Measurements from ENCODE around the gene APOL1. TPM values are rescaled to one million over a fixed set of nuclear protein-coding genes. Genes with fewer than 3 reads are reported as not detected.
"Not testable (repeated sequence)": the region's sequence is repeated elsewhere in the genome, so short reads cannot be mapped to it uniquely, and the experiment has no call there.

The APOL1 gene
- polyA plus RNA-seq, 3 donors: 9.5 to 37.2 (median 37.2) TPM

DNA sequence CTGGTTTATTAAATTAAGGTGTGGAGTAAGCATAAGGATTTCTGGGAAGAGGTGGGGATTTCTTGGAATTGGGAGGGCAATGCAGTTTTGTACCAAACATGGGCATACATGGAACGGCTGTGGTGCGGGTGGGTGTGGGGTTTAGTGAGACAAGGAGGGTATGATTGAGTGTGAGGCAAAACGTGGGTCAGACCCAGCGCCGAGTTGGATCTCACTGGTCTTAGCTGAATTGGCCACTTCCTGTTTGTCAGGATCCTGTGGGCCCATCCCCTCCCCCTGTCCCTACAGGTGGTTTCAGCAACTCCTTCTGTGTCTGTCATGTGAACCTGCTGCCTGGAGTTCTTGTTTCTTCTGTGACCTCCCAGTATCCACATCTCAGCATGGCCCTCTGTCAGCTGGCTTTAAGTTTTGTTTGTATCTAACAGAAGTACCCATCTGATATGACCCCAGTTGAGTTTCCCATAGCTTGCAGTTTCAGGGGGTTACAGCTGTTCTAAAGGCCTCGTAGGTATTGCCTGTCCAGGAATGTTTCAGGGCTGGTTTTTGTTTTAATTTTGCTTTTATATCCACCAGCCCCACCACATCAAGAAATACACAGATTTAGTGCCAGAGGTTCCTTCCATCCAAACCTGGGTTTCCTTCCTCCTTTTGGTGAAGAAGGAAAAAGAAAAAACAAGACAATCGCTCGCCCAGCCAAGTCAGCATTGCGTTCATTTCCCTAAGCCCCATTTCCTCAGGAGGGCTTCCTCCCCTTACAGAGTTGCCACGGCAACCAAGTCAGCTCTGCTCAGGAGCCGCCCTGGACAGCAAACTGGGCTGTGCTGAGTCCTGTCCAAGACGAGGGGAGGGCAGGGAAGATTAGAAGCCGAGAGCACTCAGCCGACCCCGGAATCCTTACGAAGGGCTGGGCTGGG is 6.0 kb downstream of the APOL1 start:
- no peak overlapping the region for H3K27ac ChIP-seq (ENCODE audit: low read depth, low read length)
- WGBS, 3 donors: 27 to 55% (median 28%) methylated on average over 16 of the region's 16 CpGs

DNA sequence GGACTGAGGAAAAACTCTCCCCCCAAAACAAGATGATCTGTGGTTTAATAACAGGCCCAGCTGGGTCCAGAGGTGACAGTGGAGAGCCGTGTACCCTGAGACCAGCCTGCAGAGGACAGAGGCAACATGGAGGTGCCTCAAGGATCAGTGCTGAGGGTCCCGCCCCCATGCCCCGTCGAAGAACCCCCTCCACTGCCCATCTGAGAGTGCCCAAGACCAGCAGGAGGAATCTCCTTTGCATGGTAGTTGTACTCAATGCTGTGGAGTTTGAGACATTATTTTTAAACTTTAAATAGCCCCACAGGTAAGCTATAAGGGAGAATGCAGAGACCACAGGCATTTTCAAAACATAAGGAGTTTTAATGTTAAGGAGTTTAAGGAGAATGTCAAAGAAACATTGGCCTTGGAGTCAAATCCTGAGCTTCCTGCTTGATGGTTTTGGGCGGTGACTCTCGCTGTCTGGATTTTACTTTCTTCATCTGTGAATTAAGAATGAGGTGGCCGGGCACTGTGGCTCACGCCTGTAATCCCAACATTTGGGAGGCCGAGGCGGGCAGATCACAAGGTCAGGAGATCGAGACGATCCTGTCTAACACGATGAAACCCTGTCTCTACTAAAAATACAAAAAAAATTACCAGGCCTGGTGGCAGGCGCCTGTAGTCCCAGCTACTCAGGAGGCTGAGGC is 6.8 kb downstream of the APOL1 start:
- no peak overlapping the region for H3K27ac ChIP-seq (ENCODE audit: low read depth, low read length)
- 65 to 79% (median 66%) methylated on average over 14 of the region's 14 CpGs for WGBS, 3 donors

DNA sequence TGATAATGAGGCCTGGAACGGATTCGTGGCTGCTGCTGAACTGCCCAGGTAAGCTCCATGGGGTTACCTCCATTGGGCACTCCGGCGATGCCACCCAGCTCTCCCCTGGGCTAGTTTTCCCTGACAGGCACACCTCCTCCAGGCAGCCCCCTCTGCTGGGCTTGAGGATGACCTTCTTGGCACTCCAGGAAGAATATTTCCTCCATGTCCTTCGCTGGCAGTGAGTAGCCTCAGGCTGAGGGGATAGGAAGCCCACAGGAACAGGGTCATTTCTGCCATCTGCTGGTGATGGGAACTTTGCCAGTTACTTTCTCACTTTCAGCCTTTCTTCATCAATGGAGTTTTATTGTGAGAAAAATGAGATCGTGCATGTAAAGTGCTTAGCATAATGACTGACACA is 8.7 kb downstream of the APOL1 start:
- WGBS, 3 donors: 59 to 80% (median 79%) methylated on average over 6 of the region's 6 CpGs
- H3K27ac ChIP-seq (ENCODE audit: low read depth, low read length): not testable (repeated sequence)

DNA sequence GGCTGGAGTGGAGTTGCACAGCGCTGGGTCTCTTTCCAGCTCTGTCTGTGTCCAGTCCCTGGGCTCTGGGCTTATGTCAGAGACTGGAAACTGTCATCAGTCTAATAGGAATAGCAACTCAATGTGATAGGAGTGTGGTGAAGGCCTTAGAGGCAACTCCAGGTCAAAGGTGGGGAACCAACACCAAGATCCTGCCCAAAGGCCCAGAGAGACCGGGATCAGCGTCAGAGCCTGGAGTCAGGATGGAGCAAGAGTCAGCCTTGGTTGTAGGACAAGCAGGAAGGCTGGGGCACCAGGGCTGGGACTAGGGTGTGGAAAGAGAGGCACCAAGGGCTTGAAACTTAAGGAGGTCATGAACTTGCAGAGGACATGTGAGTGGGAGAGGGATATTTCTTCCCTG is 9.4 kb downstream of the APOL1 start:
- WGBS, 3 donors: 85 to 97% (median 91%) methylated on average over 3 of the region's 3 CpGs

DNA sequence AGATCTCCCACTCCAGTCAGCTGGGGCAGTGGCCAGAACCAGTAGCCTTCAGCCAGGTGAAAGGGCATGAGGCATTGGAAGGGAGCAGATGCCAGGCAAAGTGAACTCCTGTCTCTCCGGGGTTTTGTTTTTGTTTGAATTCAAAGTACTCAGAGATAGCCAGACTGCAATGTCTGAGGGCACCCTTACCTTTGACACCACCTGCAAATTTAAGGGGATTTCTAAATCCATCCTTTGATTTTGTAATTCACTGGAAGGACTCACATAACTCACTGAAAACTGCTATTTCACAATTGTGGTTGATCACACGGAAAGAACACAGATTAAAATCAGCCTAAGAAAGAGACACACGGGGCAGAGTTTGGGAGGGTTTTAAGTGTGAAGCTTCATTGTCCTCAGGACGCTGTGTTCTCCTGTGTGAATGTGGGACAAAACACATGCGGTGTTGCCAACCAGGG is 10.3 kb downstream of the APOL1 start:
- WGBS, 3 donors: 42 to 59% (median 42%) methylated on average over 5 of the region's 5 CpGs
- not testable (repeated sequence) for H3K27ac ChIP-seq (ENCODE audit: low read depth, low read length)

More for the DNA sequence above, 9.4 kb downstream of the APOL1 start:
- not testable (repeated sequence) for H3K27ac ChIP-seq (ENCODE audit: low read depth, low read length)

DNA sequence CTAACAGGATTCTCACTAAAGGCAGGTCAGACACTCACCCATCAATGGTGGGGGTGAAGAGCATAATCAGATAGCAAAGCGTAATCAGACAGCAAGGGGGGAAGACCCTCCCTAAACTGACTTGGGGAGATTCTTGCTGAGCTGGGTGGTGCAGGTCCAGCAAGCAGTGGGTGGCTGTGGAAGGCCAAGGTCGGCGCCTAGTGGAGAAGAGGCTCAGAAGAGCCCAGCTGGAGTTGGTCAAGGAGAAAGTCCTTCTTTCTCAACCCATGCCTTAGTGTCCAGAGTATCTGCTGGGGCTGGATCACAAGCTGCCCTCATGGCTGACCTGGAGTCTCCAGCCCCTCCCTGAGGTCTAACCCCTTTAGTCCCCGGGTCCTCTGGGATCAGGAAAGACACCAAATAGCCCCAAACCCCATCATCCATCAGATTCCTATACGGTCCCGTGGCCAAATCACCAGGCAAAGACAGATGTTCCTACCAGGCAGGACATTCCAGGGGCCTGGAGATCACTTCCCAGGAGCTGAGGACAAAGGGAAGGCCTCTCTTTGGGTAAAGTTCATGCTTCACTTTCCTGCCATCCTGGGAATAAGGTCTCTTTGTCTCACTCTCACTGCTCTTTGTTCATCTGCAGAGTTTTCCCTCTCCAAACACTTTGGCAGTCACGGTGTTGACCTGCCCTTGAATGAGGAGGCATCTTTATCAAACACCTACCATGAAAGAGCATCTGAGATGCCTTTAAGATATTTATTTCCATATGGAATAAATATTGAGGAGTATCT is 11.1 kb downstream of the APOL1 start:
- WGBS, 3 donors: 82 to 95% (median 86%) methylated on average over 7 of the region's 7 CpGs
- not testable (repeated sequence) for H3K27ac ChIP-seq (ENCODE audit: low read depth, low read length)

DNA sequence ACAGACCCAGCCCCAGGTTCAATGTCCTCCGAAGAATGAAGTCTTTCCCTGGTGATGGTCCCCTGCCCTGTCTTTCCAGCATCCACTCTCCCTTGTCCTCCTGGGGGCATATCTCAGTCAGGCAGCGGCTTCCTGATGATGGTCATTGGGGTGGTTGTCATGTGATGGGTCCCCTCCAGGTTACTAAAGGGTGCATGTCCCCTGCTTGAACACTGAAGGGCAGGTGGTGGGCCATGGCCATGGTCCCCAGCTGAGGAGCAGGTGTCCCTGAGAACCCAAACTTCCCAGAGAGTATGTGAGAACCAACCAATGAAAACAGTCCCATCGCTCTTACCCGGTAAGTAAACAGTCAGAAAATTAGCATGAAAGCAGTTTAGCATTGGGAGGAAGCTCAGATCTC is 14.1 kb downstream of the APOL1 start:
- no peak overlapping the region for H3K27ac ChIP-seq (ENCODE audit: low read depth, low read length)
- 95 to 100% (median 96%) methylated on average over 4 of the region's 4 CpGs for WGBS, 3 donors

DNA sequence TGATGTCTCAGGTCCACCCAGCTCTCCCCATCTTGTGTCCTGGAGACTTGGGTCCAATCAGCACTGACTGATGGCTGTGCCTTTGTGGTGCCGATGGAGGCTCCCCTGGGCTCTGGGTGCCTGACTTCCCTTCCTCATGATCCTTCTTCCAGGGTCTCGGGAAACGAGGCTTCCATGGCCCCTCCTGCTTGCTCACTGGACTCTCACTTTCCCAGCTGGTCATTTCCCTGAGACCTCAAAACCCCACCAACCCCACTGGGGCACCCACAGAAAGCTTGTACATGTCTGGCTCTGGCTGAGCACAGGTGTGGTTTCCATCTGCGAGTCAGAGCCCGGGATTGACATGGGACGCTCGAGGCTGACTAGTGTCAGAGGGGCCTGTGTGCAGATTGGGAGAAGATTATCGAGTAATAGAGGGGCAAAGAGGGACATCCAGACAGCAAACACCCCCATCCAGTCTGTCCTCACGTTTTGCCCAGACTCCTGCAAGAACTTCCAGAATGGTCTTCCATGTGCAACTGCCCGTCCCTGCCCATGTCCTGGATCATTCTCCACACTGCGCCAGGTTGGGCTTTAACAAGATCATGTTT is 15.1 kb downstream of the APOL1 start:
- no peak overlapping the region for H3K27ac ChIP-seq (ENCODE audit: low read depth, low read length)
- 89 to 96% (median 94%) methylated on average over 11 of the region's 11 CpGs for WGBS, 3 donors

DNA sequence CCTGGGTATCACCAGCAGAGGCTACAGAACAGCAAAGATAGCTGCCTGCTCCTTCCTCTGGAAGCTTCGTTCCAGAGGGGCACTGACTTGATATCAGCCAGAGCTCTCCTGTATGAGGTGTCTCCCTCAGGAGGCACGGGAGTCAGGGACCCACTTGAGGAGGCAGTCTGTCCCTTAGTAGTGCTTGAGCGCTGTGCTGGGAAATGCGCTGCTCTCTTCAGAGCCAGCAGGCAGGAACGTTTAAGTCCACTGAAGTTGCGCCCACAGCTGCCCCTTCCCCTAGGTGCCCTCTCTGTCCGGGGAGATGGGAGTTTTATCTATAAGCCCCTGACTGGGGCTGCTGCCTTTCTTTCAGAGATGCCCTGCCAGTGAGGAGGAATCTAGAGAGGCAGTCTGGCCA is 18.3 kb downstream of the APOL1 start:
- WGBS, 3 donors: 74 to 87% (median 85%) methylated on average over 7 of the region's 7 CpGs
- not testable (repeated sequence) for H3K27ac ChIP-seq (ENCODE audit: low read depth, low read length)

DNA sequence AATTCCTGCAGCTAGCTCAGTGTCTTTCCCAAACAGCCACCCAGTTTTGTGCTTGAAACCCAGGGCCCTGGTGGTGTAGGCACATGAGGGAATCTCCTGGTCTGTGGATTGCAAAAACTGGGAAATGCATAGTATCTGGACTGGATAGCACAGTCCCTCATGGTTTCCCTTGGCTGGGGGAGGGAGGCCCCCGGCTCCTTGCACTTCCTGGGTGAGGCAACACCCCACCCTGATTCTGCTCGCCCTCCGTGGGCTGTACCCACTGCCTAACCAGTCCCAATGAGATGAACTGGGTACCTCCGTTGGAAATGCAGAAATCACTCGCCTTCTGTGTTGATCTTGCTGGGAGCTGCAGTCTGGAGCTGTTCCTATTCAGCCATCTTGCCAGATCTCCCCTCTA is 19.0 kb downstream of the APOL1 start:
- WGBS, 3 donors: 73 to 88% (median 78%) methylated on average over 5 of the region's 5 CpGs
- H3K27ac ChIP-seq (ENCODE audit: low read depth, low read length): not testable (repeated sequence)

DNA sequence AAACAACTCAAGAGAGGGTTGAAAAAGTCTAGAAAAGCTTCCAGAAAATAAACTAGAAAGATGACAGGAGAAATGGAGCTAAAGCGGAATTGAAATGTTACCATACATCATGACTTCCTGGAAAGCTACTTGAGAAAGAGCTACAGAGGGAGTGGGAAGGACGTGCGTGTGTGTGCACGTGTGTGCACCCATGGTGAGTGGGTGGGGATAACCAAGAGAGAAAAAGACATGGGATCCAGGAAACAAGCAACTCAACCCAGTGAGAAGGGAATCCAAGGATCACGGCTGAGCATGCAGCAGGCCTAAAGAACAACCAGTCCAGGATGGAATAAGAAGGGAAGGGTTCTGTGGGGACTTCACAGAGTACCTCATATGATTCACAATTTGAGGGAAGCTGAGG is 21.6 kb downstream of the APOL1 start:
- 72 to 83% (median 82%) methylated on average over 5 of the region's 5 CpGs for WGBS, 3 donors
- no peak overlapping the region for H3K27ac ChIP-seq (ENCODE audit: low read depth, low read length)

DNA sequence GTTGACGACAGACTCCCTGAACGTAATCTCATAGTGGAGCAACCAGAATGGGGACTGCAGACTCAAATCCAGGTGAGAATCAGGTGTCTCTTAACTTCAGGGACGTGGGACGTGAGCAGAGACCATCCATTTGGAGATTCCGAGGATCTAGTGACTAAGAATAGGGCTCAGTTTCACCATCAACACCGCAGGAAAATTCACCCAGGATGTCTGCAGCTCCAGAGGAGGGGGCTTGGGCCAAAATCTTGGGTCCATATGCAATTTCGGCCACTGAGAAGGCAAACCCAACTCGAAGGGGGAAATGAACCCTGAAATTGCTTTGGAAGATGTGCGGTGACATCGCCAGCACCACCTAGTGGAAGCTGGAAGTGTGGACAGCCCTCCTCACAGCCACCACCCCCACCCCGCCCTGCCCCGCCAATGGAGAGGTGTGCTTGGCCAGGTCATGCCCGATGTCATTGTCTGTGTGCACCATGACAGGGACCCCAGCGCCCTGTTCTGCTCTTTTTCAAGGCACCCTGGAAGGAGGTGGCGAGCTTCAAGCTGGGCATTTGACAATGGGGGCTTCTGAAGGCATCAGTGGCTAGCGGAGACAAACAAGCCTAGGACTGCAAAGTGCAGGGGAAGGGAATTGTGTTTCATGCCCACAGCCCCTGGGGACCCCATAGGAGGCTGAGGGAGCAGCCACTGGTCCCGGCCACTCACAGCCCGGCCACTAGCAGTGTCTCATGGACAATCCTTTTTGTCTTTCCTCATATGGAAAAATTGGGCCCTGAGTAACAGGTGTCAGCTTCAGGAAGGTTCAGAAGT is 24.8 kb downstream of the APOL1 start:
- no peak overlapping the region for H3K27ac ChIP-seq (ENCODE audit: low read depth, low read length)
- WGBS, 3 donors: 26 to 34% (median 30%) methylated on average over 18 of the region's 18 CpGs

DNA sequence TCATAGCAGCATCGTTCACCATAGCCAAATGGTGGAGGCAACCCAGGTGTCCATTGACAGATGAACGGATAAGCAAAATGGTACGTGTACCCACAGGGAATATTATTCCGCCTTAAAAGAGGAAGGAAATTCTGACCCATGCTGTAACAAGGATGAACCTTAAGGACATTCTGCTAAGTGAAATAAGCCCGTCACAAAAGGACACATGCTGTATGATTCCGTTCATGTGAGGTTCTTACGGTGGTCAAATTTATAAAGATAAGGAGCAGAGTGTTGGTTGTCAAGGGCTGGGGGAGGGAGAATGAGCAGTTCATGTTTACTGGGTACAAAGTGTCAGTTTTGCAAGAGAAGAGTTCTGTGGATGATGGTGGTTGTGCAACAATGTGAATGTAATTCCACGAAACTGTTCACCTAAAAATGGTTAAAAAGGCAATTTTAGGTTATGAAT is 26.3 kb downstream of the APOL1 start:
- WGBS, 3 donors: 38 to 79% (median 55%) methylated on average over 8 of the region's 8 CpGs
- no peak overlapping the region for H3K27ac ChIP-seq (ENCODE audit: low read depth, low read length)

DNA sequence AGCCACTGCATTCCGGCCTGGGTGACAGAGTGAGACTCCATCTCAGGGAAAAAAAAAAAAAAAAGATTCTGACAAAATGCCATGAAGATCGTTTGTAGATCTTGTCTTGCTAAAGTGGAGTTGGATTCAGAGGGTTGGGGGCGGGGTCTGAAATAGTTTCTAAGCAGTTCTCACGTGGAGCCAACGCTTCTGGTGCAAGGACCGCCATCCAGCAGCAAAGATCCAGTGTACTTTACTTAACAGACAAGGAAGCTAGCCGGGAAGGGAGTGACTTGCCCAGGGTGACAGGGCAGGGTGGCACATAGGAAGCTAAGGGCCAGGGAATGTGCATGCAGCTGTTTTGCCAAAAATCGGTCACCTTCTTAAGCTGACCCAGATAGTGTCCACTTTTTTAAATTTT is 27.4 kb downstream of the APOL1 start:
- WGBS, 3 donors: 63 to 76% (median 65%) methylated on average over 8 of the region's 8 CpGs
- H3K27ac ChIP-seq (ENCODE audit: low read depth, low read length): no peak overlapping the region

DNA sequence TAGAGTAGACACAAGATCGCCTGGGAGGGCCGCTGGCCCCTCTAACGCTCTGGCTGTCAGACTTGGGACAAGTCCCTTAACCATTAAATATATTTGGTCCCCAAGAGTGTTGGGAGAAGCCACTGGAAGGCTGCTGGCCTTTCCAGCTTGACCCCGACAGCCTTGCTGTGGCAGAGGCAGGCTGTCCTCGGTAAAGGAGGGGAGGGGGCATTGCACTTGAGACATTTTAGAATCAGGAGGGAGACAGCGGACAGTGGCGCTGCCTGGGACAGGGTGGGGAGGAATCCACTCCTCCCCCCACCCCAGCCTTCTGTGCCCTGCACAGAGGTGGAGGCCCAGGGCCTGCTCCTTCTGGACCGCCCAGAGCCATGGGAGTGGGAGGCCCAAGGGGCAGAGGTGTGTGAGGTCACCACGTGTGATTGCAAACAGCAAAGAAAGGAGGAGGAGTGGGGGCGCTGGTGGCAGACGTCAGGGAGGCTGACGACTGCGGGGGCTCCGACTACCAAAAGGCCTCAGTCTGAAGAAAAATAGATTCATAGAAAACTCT is 28.9 kb downstream of the APOL1 start:
- 67 to 87% (median 77%) methylated on average over 14 of the region's 14 CpGs for WGBS, 3 donors
- no peak overlapping the region for H3K27ac ChIP-seq (ENCODE audit: low read depth, low read length)

DNA sequence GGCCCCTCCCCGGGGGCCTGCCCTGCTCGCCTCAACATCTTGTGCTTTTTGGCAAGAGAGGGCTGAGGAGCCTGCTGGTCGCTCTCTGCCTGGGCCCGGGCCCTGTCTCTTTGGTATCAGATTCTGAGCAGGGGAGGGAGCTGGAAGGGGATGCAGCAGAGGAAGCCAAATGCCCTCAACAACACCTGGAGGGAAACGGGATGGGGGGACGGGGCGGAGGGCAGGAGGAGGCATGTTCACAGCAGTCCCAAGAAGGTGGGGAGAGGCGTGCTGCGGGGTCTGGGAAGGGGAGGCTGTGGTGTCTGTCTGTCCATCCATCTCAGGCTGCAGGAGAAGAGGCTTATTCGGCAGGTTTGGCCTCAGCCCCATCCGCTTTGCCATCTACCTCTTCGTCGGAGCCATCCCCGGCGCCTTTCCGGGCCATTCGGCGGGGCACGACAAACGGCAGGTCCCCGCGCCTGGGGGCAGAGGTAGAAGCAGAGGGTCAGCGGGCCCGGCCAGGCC is 29.4 kb downstream of the APOL1 start:
- WGBS, 3 donors: 86 to 87% (median 87%) methylated on average over 24 of the region's 24 CpGs
- H3K27ac ChIP-seq (ENCODE audit: low read depth, low read length): no peak overlapping the region

DNA sequence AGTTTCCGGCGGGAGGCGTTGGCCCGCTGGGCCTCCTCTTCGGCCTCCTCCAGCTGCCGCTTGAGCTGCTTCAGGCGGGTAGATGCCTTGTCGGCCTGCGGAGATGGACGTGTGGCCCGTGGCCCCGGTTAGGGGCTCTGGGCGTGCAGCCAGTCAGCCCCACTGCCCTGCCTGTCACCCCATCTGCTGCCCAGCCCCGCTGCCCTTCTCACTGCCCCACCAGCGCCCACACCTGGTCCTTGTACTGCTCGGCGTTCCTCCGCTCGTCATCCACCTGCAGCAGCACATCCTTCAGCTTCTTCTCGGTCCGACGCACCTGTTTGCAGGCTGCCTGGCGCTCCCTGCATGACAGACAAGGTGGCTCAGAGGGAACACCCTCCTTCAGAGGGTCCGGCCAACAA is 31.2 kb downstream of the APOL1 start:
- WGBS, 3 donors: 94 to 96% (median 96%) methylated on average over 24 of the region's 24 CpGs
- no peak overlapping the region for H3K27ac ChIP-seq (ENCODE audit: low read depth, low read length)

Data from adipose tissue (tissue), 3 donors.